MM.1S (cell line): ENCODE results near the gene STK4.

ENCODE experiments used
- EZH2 ChIP-seq: fragments of 300-600 bp; sonication (generic); optimal IDR thresholded peaks from 2 replicates; pipeline ENCODE3; 2017; ENCODE audit warnings: low read depth, mild to moderate bottlenecking, antibody characterized with exemption, low read length, mixed read lengths
- TF ChIP-seq, protein P1 (sequence below): fragments of 300-600 bp; sonication (generic); IDR thresholded peaks from 2 replicates; pipeline ENCODE4 v1.5.1; 2016; ENCODE audit warnings: antibody characterized with exemption, low read length, mixed read lengths

DNA sequence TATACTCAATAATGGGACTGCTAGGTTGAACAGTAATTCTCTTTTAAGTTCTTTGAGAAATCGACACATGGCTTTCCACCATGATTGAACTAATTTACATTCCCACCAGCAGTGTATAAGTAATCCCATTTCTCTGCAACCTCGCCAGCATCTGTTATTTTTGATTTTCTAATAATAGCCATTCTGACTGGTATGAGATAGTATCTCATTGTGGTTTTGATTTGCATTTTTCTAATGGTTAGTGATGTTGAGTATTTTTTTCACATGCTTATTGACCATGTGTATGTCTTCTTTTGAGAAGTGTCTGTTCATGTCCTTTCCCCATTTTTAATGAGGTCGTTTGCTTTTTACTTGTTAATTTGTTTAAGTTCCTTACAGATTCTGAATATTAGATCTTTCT, 66.5 kb downstream of the STK4 start:
- no peak for TF ChIP-seq EZH2
- TF ChIP-seq, protein P1, sequence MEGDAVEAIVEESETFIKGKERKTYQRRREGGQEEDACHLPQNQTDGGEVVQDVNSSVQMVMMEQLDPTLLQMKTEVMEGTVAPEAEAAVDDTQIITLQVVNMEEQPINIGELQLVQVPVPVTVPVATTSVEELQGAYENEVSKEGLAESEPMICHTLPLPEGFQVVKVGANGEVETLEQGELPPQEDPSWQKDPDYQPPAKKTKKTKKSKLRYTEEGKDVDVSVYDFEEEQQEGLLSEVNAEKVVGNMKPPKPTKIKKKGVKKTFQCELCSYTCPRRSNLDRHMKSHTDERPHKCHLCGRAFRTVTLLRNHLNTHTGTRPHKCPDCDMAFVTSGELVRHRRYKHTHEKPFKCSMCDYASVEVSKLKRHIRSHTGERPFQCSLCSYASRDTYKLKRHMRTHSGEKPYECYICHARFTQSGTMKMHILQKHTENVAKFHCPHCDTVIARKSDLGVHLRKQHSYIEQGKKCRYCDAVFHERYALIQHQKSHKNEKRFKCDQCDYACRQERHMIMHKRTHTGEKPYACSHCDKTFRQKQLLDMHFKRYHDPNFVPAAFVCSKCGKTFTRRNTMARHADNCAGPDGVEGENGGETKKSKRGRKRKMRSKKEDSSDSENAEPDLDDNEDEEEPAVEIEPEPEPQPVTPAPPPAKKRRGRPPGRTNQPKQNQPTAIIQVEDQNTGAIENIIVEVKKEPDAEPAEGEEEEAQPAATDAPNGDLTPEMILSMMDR = no peak
